GM19239 (cell line): ENCODE data around the gene DAAM2.

Experiments used
- DNase-seq: peaks from one replicate; pipeline ENCODE4 v3.0.0; 2011; ENCODE audit warnings: low spot score; ENCODE audit not compliant: insufficient read length
- FAIRE-seq: peaks from 2 replicates; lab custom pipeline; 2011; peaks lifted over from hg19 to GRCh38; lab: Jason Lieb, UNC

The DAAM2 gene

DNA sequence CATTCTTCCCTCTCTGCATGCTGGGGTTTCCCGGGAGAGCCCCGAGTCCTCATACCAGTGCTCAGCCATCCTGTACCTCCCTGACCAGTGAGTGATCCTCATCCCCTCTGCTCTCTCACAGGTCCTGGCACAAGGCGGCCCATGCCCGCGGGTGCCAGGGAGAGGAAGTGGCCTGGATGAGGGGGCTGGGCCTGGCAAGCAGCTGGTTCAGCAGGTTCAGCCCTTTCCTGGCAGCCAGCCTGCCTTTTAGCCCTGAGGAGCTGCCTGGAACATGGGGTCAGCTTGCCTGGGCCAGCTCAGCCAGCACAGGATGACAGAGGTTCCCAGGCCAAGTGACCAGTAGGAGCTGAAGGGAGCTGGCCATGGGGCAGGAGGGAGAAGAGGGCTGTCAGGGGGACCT lies 131.2 kb downstream of the DAAM2 start:
- DNase-seq (no peak), FAIRE-seq (no peak)

GRCh38 chr6:39923861-39924260 lies 131.7 kb downstream of the DAAM2 start:
- DNase-seq (no peak), FAIRE-seq (no peak)

DNA sequence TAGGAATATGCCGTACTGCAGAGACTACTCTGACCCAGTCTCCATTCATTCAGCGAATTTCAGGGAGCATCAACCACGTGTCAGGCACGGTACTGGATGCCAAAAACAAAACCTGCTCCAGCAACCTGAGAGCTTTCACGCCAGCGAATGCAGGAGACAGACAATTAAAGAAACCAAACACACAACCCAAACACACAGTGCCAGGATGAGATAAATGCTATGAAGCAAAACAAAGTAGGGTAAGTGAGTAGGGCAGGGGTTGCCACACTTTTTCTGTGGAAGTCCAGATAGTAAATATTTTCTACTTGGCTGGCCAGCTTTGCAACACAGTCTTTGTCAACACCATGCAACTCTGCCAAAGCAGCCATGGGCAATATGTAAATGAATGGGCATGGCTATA lies 132.1 kb downstream of the DAAM2 start:
- DNase-seq (no peak), FAIRE-seq (no peak)

GRCh38 chr6:39925191-39925930 lies 133.2 kb downstream of the DAAM2 start:
- no peak for DNase-seq
- no peak for FAIRE-seq

- FAIRE-seq (no peak), DNase-seq (no peak)
These were observed 133.7 kb downstream of the DAAM2 start for GRCh38 chr6:39925931-39926290.

DNA sequence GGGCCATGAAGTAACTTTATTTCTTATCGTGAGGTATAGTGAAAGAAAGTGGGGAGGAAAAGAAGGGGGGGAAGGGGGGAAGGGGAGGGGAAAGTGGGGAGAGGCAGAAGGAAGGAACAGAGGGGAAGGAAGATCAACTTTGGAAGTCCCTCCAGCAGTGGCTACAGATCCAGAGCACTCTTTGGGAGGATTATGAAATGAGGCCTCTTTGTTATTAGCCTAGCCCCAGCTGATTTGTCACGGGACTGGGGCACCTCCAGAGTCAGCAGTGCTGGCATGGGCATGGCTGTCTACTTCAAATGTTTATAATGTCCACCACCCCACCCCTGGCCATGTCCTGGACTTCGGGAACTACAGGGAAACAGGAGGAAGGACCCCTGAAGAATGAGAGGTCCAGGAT lies 134.5 kb downstream of the DAAM2 start:
- FAIRE-seq (no peak), DNase-seq (no peak)

DNA sequence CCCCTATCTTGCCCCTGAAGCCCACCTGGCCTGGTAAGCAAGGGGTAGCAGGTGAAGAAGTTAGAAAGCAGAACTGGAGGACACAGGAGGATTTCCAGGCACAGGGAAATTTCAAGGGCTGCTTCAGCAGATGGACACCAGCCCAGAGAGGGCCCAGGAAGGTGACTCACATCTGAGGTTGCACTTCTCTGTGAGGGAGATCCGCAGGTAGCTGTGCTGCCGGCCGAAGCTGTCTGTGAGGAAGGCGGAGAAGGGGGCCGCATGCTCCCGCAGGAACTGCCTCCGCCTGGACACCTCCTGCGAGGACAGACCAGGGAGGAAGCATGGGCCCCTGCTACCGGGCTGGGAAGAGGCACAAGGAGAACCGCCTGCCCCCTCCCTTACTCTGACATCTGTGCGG lies 135.0 kb downstream of the DAAM2 start:
- FAIRE-seq: no peak
- DNase-seq: no peak

GRCh38 chr6:39929039-39929732 lies 137.0 kb downstream of the DAAM2 start:
- no peak for FAIRE-seq
- DNase-seq: no peak

GRCh38 chr6:39929733-39930461 lies 137.7 kb downstream of the DAAM2 start:
- FAIRE-seq (no peak), DNase-seq (no peak)

DNA sequence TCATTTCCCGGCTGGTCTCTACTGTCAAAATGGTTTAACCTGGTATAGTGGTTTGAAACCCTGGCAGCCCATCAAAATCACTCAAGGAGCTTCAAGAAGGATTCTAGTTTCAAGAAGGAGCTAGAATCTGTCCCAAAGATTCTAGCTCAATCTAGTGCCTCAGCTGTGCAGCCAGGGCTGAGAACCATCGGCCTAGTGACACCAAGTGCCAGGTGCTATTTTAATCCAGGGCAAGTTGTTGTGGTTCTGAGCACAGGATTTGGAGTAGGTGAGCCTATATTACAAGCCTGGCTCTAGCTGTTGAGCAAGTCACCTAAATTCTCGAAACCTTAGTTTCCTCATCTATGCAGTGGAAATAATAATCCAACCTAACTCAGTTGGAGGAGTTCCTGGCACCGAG lies 138.4 kb downstream of the DAAM2 start:
- DNase-seq (no peak), FAIRE-seq (no peak)

DNA sequence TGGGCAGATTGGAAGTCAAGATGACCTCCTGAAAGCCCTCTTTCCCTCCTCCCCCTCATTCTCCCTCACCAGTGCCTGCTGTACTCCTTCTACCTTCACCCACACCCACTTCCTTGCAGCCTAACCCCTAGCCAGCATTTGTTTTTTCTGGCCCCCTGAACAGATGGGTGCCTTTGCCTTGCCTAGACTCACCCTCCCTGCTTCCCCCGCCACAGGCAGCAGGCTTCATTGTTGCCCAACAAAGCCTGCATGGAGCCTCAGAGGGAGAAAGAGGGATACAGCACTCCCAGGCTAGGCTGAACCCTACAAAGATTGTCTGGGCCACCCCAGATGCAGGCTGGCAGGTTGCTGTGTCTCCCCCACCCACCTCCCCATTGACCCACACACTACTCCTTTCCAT lies 139.4 kb downstream of the DAAM2 start:
- FAIRE-seq (no peak), DNase-seq (no peak)

- FAIRE-seq: no peak
- DNase-seq: no peak
These were observed 140.3 kb downstream of the DAAM2 start for GRCh38 chr6:39932386-39932910.

DNA sequence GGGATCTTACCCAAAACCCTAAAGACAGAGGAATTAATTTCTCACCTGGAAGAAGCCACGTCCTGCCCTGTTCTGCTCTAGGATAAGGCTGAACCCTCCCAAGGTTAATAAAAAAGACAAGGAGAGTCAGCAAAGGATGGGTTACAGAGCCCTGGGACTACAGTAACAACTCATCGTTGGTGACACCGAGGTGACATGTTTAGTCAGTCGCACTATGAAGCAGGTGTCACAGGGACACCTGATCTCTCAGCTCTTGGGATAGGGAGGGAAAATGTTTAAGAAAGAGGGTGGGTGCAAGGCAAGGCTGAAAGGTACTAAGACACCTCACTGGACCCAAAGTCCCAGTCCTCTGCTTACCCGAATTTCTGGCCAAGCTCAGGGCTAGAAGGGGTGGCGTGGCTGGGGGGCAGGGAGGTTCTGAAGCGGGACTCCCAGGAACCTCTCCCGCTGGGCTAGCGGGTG lies 141.5 kb downstream of the DAAM2 start:
- DNase-seq (no peak), FAIRE-seq (no peak)

DNA sequence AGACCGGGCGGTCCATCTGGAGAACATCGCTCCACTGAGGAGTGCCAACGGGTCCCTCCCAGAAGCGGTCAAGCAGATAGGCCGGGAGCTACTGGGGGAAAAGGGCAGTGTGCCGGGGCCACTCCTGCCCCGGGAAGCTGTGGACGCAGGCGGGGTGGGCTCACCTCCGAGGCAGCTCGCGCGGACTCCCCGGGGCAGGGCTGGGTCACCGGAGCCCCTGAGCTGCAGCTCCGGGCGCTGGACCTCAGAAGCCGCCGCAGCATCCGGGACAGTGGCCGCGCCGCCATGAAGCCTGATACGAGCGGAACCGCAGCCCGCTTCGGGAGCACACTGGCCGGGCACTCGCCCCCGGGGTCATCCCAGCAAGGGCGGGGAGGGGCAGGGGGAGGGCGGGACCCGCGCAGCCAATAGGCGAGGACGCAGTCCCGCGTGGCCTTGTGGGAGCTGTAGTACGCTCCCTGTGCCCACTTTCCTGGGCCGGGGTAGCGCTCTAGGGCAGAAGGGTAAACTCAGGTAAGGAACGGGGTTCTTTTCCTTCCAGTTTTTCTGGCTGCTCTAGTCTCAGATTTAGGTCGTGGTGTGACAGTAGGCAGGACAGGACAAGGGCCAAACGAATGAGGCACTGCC lies 142.1 kb downstream of the DAAM2 start, which contains the start of gene MOCS1:
TSS of gene MOCS1 (minus strand) at position 332 of the 627 bp plus-strand sequence. CDS start at position 287, 45 bp downstream.
- FAIRE-seq (no peak), DNase-seq (no peak)

GRCh38 chr6:39935241-39935640 lies 143.1 kb downstream of the DAAM2 start:
- DNase-seq (no peak), FAIRE-seq (no peak)

GRCh38 chr6:39936857-39937256 lies 144.7 kb downstream of the DAAM2 start:
- DNase-seq (no peak), FAIRE-seq (no peak)

GRCh38 chr6:39937686-39938333 lies 145.6 kb downstream of the DAAM2 start:
- FAIRE-seq (no peak), DNase-seq (no peak)

DNA sequence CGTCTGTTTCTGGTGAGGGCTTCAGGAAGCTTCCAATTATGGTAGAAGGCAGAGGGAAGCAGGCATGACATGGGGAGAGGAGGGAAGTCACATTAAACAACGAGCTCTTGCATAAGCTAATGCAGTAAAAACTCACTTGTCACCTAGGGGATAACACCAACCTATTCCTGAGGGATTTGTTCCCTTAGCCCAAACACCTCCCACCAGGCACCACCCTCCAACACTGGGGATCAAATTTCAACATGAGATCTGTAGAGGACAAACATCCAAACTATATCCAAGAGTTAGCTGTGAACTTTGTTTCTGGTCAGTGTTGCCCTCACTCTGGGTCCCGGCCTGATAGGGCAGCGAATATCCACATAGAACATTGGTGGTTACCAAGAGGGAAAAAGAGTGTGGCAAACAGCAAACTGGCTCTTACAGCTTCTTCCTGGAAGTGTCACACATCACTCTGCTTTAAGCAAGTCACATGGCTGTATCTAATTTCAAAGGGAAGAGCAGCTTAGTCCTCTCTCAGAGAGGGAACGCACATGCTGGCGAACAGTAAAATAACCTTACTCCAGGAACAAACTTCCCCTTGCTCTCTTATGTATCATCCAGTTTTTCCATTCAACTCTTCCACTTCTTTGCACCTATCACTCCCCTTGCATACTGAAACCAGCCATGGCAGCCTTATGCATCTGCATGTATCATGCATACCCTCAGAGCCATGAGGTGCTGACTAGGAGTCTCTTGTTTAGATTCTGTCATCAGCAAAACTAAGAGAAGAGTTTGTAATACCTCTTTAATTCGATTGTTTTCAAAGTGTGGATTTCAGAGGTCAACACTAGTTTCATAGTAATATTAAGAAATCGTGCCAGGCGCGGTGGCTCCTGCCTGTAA lies 146.8 kb downstream of the DAAM2 start:
- DNase-seq (no peak), FAIRE-seq (no peak)

DNA sequence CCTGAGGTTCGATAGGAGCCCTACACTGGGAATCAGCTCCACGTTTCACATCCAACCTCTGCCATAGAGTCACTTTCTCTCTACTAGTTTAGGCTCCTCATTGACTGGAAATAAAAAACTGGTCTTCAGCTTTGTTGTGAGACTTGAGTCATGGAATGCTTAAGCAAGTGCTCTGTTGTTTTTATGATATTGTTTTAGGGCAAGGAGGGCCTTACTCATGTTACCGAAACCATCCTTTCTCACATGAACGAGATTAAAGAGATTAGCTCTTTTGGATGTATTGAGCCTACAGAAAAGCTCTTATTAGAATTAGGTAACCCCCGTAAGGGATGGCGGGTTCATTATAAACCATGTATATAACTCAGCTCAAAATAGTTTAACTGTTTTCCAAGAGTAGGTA lies 149.0 kb downstream of the DAAM2 start:
- no peak for DNase-seq
- FAIRE-seq: no peak
